Small intestine (tissue), 7 donors: ENCODE measurements around the gene ANKRD44. TPM values are rescaled to one million over a fixed set of nuclear protein-coding genes. Genes with fewer than 3 reads are reported as not detected.

ENCODE experiments used
- DNase-seq, 2 donors: peaks; one replicate each; pipeline versions ENCODE4 v3.0.0 to v3.0.0-alpha.2; 2013
- FAIRE-seq: peaks from 2 replicates; lab custom pipeline; 2012; peaks lifted over from hg19 to GRCh38; lab: Jason Lieb, UNC
- H3K27ac ChIP-seq, 3 donors: one replicate each; pipeline ENCODE4 v1.5.1; 2013; ENCODE audit warnings: low read length in 2 of 3, mild to moderate bottlenecking in 2 of 3, control low read depth in 1 of 3, inconsistent platforms in 1 of 3, low read depth in 1 of 3, moderate library complexity in 1 of 3
- H3K27me3 ChIP-seq, 3 donors: one replicate each; pipeline ENCODE4 v1.6.1; 2013; ENCODE audit warnings: low read length in 3 of 3, inconsistent platforms in 1 of 3; ENCODE audit not compliant: control insufficient read depth in 3 of 3, insufficient read depth in 3 of 3
- H3K36me3 ChIP-seq, 3 donors: one replicate each; pipeline ENCODE4 v1.6.1; 2013; ENCODE audit warnings: low read length in 3 of 3, inconsistent platforms in 1 of 3, low read depth in 1 of 3, mild to moderate bottlenecking in 1 of 3, moderate library complexity in 1 of 3; ENCODE audit not compliant: control insufficient read depth in 3 of 3, insufficient read depth in 2 of 3
- H3K4me1 ChIP-seq, 3 donors: one replicate each; pipeline ENCODE4 v1.6.1; 2013; ENCODE audit warnings: low read length in 2 of 3, inconsistent platforms in 1 of 3, low read depth in 1 of 3, mild to moderate bottlenecking in 1 of 3, moderate library complexity in 1 of 3; ENCODE audit not compliant: control insufficient read depth in 3 of 3, insufficient read depth in 2 of 3
- H3K4me3 ChIP-seq, 3 donors: one replicate each; pipeline ENCODE4 v1.5.1; 2013; ENCODE audit warnings: low read length in 3 of 3, control low read depth in 1 of 3, inconsistent platforms in 1 of 3, low read depth in 1 of 3, mild to moderate bottlenecking in 1 of 3, moderate library complexity in 1 of 3
- H3K9me3 ChIP-seq, 2 donors: one replicate each; pipeline ENCODE4 v1.6.1; 2013; ENCODE audit warnings: low read depth in 1 of 2, low read length in 1 of 2; ENCODE audit not compliant: control insufficient read depth in 2 of 2, insufficient read depth in 1 of 2
- WGBS, 3 donors: extraction: QIAGEN DNeasy Blood & Tissue Kit; methylation state at CpG; one replicate each; pipeline ENCODE4 v1.1.7; 2013; 5-methylcytosine and 5-hydroxymethylcytosine counted together
- polyA plus RNA-seq, 4 donors: library from polyadenylated mRNA; stranded (reverse) in 3 of 4; unstranded in 1 of 4; fragments of 200-250 nt in 3 of 4; fragments of 120-200 nt in 1 of 4; gene quantifications; one replicate each; pipeline versions ENCODE4 v1.2.1 to v1.2.3, GENCODE V29; 2013
- donor health status: healthy with polysubstance abuse.
- donor health status: control.
- donor health status: control.
- donor health status: Bipolar disorder and iron deficiency.
- donor health status: healthy.

ANKRD44 gene
- polyA plus RNA-seq, 4 donors, result 0.89 to 5.2 (median 1.7) TPM

DNA sequence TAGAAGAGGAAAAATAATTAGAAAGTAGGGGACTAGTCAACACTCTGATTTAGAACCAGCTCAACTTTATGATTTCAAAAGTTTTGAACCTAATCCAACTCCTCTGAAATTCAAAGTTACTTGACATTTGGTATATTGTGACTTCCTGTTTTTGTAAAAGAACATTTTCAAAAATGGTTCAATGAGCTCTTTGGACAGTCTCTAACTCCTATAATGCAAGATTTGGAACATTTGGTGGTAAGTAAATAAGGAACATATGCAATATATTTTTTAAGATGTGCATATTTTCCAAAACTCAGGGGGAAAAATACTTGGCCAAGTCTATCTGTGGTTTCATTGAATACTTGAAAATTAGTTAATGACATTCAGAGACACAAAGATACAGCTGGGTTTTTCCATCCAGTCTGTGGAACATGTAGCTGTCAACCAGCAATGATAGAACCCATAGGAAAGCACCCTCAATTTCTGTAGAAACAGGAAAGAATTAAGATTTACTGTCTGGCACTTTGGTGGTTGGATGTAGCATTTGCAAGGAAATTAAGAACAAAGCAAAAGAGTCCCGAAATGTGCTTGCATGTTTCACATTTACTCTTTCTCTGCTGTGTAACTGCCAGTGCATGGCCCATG lies 17.0 kb upstream of the ANKRD44 start:
- H3K9me3 ChIP-seq, result no peaks in the 10 kb centered on the region
- no peak for DNase-seq
- WGBS, 3 donors, result 41 to 79% (median 73%) methylated on average over 1 of the region's 1 CpG
- H3K36me3 ChIP-seq, result no peaks in the 10 kb centered on the region
- peaks cover 0 to 2% (median 0%) of the 10 kb centered on the region in 3 donors for H3K4me1 ChIP-seq
- H3K4me3 ChIP-seq, result no peak overlapping the region
- FAIRE-seq, result no peak
- no peaks in the 10 kb centered on the region for H3K27me3 ChIP-seq
- H3K27ac ChIP-seq, result no peak overlapping the region

DNA sequence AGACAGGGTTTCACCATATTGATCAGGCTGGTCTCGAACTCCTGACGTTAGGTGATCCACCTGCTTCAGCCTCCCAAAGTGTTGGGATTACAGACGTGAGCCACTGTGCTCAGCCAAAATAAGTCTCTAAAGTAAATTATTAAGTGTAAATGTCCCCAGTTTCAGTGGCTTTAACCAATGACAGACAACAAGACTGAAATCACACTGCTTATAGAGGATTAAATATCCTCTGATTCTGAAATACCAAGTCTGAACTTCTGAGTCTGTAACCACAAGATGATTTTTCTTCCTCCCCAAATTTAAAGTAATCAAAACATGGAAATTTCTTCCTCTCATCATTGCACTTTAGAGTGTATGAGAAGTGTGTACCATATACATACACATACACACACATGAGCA lies 16.5 kb upstream of the ANKRD44 start:
- Histone ChIP-seq H3K9me3 (no peaks in the 10 kb centered on the region), H3K4me1 (peaks cover 0 to 2% (median 0%) of the 10 kb centered on the region in 3 donors), H3K27me3 (no peaks in the 10 kb centered on the region), H3K4me3 (no peak overlapping the region), H3K36me3 (no peaks in the 10 kb centered on the region), H3K27ac (no peak overlapping the region)
- DNase-seq, result no peak
- WGBS, 3 donors, result 85 to 93% (median 91%) methylated on average over 3 of the region's 3 CpGs
- no peak for FAIRE-seq

DNA sequence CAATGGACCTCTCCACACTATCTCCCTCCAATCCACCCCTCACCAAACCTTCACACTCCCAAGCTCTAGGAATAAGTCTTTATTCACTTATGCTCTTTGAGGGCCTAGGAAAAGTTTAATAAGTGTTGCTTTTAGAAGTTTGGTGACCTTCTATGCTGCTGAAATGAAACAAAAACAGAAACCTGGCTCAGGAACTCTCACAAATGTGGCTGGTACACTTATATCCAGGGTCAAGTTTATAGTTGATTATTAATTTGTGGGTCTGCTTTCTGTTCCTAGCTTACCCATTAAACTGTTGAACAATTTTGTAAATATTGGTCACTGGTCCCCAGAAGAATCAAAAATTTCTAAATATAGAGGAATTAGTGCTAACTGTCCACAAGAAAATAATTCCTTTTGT lies 14.2 kb upstream of the ANKRD44 start:
- H3K36me3 ChIP-seq, result no peaks in the 10 kb centered on the region
- no peaks in the 10 kb centered on the region for H3K27me3 ChIP-seq
- DNase-seq (no peak), FAIRE-seq (no peak)
- no peaks in the 10 kb centered on the region for H3K9me3 ChIP-seq
- no peak overlapping the region for H3K4me3 ChIP-seq
- H3K27ac ChIP-seq, result no peak overlapping the region
- peaks cover 0 to 2% (median 0%) of the 10 kb centered on the region in 3 donors for H3K4me1 ChIP-seq

DNA sequence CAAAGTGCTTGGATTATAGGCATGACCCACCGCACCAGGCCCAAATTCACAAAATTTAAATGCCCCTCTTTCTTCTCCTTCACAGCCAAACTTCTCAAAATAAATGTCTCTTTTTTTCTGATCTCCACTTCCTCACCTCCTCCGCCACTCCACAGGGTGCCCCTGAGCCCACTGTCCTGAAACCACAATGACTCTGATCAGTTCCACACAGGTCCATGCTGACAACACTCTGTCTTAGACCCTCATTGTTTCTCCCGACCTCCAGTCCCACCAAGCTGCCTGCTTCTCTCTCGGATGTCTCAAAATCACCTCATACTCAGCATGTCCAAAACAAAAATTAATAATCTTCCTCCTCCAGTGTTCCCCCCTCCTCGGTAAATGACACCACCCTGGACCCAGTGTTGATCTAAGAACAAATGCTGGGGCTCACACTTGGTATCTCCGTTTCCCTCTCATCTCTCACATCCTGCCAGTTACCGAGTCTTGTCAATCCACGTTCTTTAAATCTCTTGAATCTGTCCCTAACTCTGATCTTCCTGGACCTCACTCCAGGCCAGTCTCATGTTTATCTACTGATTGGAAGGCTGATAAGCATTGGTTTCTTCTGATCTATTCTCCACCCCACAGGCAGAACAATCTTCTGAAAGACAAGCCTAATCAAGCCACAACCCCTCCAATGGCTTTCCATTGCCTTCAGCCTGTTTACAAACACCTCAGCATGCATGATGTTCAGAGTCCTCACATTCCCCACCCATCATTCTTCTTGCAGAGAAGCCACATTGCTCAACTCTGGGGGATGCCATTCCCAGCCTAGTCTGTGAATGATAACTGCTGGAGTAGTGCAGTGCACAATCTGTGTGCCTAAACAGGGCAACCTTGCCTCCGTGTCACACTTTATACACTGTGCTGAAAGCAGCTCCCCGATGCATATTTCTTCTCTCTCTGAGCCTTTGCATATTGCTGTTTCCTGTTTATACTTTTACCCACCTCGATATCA lies 12.4 kb upstream of the ANKRD44 start:
- peak overlapping the region in 1 of 3 donors; percentile 34 for H3K27ac ChIP-seq
- DNase-seq, result no peak

DNA sequence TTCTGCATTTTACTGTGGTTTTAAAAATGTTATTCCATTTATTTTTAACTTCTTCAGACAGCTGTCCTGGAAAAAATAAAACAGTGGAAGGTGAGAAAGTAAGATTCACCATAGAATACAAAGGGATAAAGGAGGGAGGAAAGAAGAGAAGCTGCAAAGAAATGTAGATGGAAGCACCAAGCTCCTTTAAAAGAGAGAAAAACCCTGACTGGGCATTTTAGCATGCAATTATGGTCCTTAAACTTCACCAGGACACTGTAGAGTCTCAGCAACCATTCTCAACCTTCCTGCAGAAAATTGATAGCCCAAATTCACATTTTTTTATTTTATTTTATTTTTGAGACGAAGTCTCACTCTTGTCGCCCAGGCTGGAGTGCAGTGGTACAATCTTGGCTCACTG lies 11.6 kb upstream of the ANKRD44 start:
- H3K4me3 ChIP-seq, result no peak overlapping the region
- DNase-seq (no peak), FAIRE-seq (no peak)
- H3K27ac ChIP-seq, result no peak overlapping the region
- WGBS, 3 donors, result 95 to 98% (median 97%) methylated on average over 2 of the region's 2 CpGs
- H3K36me3 ChIP-seq, result no peaks in the 10 kb centered on the region
- H3K9me3 ChIP-seq, result no peaks in the 10 kb centered on the region
- no peaks in the 10 kb centered on the region for H3K27me3 ChIP-seq
- peaks cover 0 to 2% (median 0%) of the 10 kb centered on the region in 3 donors for H3K4me1 ChIP-seq

More for the DNA sequence above, 12.4 kb upstream of the ANKRD44 start:
- 57 to 75% (median 58%) methylated on average over 11 of the region's 11 CpGs for WGBS, 3 donors
- no peaks in the 10 kb centered on the region for H3K9me3 ChIP-seq
- no peak for FAIRE-seq
- no peak overlapping the region for H3K4me3 ChIP-seq
- peaks cover 0 to 2% (median 0%) of the 10 kb centered on the region in 3 donors for H3K4me1 ChIP-seq
- H3K27me3 ChIP-seq, result no peaks in the 10 kb centered on the region
- H3K36me3 ChIP-seq, result no peaks in the 10 kb centered on the region

DNA sequence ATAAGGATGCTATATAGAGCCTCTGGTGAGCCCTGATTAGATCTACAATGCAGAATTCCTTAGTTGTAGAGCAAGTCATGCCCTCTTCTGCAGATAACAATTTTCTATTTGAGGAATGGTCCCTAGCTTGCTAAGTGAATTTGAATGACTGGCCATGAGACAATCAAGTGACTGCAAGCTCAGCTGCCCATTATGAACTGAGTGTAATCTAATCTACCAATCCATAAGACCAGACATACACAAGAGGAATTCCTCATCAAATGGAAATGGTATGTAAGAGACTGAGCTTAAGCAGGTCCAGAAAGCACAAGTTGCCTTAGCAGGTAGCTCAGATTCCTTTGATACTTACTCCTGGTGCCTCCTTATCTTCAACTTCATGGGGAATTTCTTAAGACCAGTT lies 4.8 kb upstream of the ANKRD44 start:
- Histone ChIP-seq H3K4me3 (no peak overlapping the region), H3K27me3 (peaks cover 0 to 11% (median 0%) of the 10 kb centered on the region in 3 donors), H3K4me1 (peaks cover 0 to 5% (median 3%) of the 10 kb centered on the region in 3 donors), H3K36me3 (no peaks in the 10 kb centered on the region), H3K9me3 (no peaks in the 10 kb centered on the region), H3K27ac (no peak overlapping the region)
- no peak for FAIRE-seq
- DNase-seq, result no peak

DNA sequence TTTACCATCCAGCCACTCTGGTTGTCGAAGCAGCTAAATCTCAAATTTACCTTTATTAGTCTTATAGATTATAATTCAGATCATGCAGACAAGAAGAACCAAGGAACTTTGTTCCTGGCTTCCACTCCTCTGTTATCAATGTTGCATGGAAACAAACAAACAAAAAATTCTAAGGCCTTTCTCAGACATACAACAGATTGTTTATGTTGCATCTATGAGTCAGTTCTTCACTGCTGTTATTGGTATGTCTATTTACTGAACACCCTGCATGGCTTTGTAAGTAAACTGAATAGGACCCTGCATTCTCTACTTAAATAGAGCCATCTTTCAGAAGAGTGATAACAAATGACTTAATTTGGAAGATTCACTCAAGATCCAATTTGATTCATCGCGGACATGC lies 1.6 kb upstream of the ANKRD44 start:
- H3K27ac ChIP-seq, result no peak overlapping the region
- DNase-seq (no peak), FAIRE-seq (no peak)
- WGBS, 3 donors, result 92 to 97% (median 94%) methylated on average over 3 of the region's 3 CpGs
- H3K36me3 ChIP-seq, result no peaks in the 10 kb centered on the region
- H3K27me3 ChIP-seq, result peaks cover 0 to 22% (median 0%) of the 10 kb centered on the region in 3 donors
- H3K9me3 ChIP-seq, result no peaks in the 10 kb centered on the region
- no peak overlapping the region for H3K4me3 ChIP-seq
- H3K4me1 ChIP-seq, result peaks cover 3 to 7% (median 3%) of the 10 kb centered on the region in 3 donors

DNA sequence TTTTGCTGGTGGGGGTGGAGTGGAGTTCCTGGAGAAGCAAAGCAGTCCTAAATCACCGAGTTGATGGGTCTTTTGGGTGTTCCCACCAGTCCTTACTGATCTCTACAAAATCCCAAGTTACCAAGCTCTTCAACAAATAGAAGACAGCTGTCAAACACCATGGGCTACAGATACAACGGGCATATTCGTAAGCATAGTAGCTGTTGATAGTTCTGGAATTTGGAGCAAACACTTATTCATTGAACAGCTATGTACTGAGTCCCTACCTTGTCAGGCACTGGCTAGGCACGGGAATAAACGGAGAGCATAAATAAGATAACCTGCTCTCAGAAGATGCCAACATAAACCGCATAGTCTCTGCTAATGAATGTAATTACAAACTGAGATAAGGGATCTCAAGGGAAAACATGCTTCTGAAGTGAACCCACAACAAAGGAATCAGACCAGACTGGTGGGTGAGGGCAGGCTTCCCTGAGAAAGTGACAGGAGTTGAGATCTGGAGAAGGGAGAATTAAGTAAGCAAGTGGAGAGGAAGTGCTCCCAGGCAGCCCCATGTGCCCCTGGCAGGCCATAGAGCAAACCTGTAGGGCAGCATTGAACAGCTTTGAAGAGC lies 947 bp upstream of the ANKRD44 start:
- H3K4me3 ChIP-seq, result peak overlapping the region in 1 of 3 donors; percentile 45

More for the DNA sequence above, 947 bp upstream of the ANKRD44 start:
- peaks cover 0 to 20% (median 0%) of the 10 kb centered on the region in 3 donors for H3K27me3 ChIP-seq
- WGBS, 3 donors, result 28 to 45% (median 38%) methylated on average over 6 of the region's 6 CpGs
- peaks cover 3 to 7% (median 3%) of the 10 kb centered on the region in 3 donors for H3K4me1 ChIP-seq
- no peak for DNase-seq
- H3K9me3 ChIP-seq, result no peaks in the 10 kb centered on the region
- H3K27ac ChIP-seq, result peak overlapping the region in 1 of 3 donors; percentile 84
- peaks cover 0 to 2% (median 0%) of the 10 kb centered on the region in 3 donors for H3K36me3 ChIP-seq
- no peak for FAIRE-seq
